DLD1 (cell line): ENCODE results near the gene HPGD.

Experiments used
- in situ Hi-C: cut with HindIII; loops from 2 replicates; pipeline ENCODE4 v1.10.0; 2017; ENCODE audit warnings: low sequenced_read_pairs

HPGD gene

DNA sequence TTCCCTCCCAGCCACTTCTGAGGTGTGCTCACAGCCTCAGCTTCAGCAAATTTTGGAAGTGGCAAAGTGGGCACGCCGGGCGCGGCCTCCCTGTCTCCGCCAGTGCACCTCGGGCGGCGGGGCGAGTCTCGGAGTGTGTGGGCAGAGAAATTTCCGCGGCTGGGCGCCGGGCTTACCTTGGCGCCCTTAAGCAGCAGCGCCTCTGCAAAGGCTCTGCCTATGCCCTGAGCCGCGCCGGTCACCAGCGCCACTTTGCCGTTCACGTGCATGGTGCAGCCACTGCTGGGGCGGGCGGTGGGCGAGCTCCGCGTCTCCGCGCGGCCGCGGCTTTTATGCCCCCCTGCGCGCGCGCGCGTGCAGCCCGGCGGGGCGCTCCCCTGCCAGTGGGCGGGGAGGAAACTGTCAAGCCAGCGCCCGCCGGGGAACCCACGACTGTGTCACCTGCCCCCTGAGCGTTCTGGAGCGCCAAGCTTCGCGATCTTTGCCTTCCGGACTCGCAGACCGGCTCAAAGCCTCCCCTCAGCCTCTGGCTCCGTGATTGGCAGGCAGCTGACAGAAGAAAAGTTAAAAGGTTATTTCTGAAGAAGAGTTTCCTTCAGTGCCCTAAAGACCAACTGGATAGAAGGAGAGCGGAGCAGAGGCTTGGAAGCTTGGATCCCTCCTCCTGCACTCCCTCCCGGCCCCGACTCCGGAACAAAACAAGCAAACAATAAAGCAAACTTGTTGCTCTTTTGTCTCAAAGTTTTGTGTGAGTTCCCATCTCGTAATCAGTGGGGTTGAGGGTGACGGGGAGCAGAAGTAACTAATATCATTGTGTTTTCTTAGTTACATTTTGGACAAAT lies at the start of gene HPGD:
Gene HPGD (minus strand): TSS at position 306 of the 842 bp plus-strand sequence. CDS start 37 bp downstream, at position 269.
- in situ Hi-C loops = no loop called here

DNA sequence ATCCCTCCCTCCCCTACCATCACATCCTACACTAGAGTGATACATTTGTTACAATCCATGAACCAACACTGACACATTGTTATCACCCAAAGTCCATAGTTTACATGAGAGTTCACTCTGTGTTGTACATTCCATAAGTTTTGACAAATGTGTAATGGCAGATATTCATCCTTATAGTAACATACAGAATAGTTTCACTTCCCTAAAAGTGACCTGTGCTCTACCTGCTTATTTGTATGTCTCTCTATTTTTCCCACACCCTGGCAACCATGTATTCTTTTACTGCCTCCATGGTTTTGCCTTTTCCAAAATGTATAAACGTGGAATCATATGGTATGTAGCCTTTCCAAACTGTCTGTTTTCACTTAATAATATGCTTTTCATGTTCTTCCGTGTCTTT lies 42.2 kb upstream of the HPGD start:
- in situ Hi-C loops = no loop called here

DNA sequence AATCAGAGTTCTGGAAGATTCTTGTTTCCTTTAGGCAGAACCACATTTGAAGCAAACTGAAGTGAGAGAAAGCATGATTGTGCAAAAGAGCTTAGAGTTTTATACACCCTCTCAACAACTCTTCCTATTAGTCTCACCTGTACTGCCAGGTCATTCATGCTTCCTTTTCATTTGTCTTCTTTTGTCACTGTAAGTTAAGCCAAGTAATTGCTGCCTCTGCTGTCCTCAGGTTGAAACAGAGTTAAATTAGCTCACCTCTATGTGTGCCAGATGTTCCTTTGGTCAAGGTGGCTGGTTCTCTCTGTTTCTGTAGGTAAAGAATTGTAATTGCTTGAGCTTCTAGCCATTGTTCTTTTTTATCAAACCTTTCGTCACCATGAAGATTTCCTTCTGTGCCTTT lies 41.1 kb upstream of the HPGD start:
- in situ Hi-C loops = no loop called here

DNA sequence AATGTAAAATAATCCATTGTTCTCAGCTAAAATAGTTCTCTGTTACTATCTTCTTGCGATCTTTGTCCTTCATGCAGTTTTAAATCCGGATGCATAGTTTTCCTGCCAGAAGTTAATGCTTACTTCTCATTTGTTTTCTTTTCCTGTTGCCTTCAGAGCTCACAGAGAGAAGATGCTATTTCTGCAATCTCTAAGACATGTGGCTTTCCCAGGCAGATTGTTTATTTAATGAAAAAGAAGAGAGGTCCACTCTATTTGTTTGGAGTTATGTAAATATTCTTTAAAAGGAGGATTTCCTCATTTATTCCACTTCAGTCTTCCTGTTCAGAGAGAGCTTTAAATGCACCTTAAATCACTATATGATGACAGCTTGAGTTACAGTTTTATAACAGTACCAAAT lies 39.3 kb upstream of the HPGD start:
- in situ Hi-C loops = no loop called here

DNA sequence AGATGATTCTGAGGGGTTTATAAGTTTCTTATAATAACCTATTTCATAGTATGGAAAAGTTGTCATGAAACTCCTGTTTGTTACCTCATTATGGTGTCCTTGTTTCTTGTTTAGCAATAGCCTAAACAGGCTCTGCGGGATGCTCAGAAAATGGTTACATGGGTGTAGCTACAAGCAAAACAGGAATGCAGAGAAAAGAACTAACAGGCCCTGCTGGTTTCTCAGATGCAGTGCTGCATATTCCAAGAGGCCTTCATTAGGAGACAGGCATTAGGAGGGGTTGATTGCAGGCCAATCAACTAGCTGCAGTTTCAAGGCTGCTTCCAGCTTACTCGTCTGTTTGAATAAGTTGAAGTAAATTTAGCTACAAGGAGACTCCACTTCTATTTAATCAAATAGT lies 37.6 kb upstream of the HPGD start:
- in situ Hi-C loops = loop anchor here (5.0 kb wide), 1 partner anchor 57 kb away; no protein-coding TSS in a partner anchor

DNA sequence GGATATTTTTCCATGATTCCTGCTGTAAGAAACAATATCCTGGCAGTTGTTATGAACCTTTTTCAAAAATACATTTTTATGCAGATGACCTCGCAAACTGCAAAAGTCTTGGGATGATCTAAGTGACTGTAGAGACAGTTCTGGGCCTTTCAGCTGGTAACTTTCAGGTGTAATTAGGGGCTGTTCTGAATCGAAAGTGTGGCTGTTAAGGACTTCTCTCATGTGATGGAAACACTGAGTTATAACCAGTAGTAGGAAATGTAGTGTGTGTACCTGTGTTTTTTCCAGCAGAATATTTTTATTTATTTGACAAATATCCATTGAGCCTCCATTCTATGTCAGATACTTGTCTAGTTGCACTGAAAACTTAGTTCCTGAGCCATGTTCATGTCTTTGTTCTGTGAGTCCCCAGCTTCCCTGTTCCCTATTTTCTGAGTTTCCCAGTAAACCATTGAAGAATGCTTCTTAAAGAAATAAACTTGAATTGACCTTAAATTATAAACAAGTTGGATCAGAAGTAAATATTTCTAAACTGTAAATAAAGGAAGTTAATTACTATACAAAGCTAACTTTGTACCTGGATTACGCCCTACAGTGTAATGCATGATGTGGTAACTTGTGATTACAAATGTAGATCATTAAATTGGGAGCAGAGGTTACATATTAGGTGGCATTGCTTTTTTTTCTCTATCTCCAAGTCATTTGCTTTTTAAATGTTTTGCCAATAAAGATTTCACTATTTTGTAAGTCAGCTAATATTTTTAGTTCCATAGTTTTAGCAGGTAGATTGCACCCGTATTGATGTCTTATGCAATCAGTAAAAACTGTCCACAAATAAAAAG lies 33.7 kb upstream of the HPGD start:
- in situ Hi-C loops = loop anchor here (5.0 kb wide), 1 partner anchor 61 kb away; no protein-coding TSS in a partner anchor

DNA sequence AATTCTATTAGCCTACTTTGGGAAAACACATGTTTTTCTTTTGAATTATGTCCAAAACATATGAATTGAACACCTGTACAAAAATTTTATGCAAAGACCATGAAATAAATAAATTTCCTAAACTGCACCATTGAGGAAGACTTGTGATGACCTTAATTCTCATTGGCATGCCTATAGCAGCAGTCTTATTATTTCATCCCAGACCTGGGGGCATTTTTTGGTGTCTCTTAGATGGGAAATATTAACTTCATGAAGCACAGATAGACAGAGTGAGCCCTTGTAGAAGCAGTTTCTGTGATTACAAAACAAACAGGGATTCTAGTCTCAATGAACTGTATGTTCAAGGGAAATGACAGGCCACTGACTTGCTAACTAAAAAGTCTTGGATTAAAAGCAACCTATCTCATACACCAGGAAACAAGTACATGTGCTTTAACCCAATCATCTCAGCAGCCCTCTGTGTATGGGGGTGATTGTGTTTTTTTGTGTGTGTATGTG lies 32.0 kb upstream of the HPGD start:
- in situ Hi-C loops = no loop called here

DNA sequence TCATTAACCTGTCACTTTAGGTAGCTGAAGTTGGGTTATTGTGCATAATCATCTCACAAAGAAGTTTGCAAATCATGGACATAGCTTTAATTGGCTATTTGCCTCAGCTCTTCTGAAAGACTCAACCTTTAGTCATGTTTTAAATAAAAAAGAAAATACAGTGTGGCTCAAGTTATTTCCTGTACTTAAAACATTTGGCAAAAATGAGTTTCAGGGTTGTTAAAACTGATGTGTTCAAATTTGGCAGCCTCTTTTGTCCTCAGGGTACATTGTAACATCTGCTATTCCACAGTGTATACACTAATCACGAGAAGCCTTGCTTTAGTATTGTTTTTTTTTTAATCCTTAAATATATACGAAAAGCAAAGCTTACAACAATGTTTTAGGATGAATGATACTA lies 31.5 kb upstream of the HPGD start:
- in situ Hi-C loops = no loop called here

DNA sequence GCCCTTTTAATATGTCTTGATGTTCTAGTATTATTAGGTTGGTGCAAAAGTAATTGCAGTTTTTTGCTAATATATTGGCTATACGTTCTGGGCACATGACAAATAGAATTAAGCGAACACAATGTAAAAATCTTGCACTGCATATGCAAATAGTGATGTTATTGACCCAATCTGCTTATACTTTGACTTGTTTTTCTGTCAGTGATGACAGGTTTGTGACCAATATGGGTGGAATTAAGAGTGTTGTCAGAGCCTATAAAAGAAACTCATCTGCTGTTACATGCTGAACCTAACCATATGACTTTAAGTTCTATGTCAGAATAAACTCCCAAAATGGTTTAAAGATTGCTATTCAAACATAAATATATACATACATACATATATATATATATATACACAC lies 30.7 kb upstream of the HPGD start:
- in situ Hi-C loops = no loop called here

DNA sequence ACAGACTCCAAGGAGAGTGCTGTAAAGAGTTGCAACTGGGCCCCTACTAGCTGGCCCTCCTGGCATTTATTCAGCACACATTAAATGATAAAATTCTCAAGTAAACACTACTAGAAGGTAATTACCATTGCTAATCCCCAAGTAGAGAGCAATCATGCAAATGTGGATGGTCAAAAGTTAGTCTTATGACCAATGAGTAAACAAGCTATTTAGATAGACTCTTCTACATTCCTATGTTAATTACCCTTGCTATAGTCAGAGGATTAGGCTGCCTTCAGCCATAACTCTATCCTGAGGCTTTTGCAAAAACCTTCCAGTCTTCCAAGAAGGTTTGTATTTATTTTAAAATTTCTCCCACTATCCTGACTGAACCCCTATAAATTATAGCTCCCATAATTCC lies 28.3 kb upstream of the HPGD start:
- in situ Hi-C loops = no loop called here

DNA sequence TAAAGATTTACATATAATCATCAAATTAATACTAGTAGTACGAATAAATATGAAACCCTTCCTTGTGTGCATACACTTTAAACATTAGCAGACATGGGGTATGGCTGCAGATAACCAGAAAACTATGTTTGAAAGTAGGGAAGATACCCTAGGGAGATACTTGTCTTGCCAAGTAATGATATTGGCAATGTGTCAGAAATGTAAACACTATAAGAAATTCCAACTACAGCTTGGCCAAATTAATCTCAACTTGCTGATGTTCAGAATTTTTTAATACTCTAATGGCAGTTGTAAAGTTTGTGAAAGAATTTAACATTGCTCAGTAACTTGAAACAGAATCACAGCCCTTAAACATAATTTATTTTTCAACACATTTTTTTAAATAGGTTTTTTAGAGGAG lies 27.4 kb upstream of the HPGD start:
- in situ Hi-C loops = no loop called here

DNA sequence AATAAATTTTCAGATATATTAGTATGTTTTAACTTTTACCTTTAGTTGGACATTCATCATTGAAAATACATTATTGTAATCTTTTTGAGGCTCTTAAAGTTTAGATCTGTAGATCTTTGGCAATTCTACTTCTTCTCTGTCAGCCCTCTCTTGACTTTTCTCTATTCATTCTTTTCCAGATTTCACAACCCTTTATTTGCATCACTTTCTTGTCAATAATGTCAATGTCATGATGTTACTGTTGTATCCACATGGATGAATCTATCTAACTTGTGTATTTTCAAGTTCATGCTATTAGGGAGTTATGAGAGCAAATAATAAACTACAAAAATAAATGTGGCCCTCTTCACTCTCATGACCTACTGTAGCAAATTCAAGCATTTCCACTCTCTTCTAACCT lies 23.0 kb upstream of the HPGD start:
- in situ Hi-C loops = no loop called here

DNA sequence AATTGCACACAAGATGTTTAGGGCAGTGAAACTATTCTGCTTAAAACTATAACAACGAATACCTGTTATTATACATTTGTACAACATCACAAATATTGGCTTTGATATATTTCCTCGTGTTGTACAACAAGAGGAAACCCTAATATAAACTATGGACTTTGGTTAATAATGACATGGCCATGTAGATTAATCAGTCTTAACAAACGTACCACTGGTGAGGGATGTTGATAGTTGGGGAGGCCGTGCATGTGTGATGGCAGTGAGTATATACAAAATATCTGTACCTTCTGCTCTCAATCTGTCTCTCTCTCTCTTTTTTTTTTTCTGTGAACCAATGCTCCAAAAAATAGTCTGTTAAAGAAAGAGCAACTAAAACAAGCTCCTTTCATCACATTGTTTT lies 22.2 kb upstream of the HPGD start:
- in situ Hi-C loops = no loop called here

DNA sequence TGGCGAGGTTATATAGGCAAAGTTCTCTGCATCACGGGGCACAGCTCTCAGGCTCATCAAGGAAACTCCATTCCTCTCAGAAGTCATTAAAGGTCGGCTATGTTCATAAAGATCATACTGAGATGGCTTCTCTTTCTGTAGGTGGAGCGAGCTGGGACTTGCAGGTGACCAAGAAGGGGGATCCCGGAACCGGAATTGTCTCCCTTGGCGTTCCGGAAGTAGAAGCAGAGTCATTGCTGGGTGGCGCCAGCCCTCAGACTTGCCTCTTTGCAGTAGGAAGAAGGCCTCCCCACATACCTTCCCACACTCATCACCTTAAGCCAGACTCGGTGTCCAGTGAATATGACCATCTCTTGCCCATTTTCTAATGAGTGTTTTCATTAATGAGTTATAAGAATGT lies 17.9 kb upstream of the HPGD start:
- in situ Hi-C loops = no loop called here

DNA sequence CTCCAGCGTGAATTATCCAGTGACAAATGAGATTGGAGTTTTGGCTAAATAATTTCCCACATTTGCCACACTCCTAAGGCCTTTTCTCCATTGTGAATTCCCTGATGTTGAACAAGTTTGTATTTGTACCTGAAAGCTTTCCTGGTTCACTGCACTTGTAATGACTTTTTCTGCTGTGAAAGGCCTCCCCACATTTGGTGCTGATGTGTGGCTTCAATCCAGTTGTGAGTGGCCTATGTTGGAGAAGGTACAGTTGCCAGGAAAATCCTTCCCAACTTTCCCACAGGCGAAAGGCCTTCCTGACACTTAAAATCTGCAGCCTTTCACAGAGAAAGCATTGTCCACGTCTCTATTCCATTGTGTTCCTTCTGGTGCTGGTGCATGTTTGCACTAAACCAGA lies 17.3 kb upstream of the HPGD start:
- in situ Hi-C loops = no loop called here

DNA sequence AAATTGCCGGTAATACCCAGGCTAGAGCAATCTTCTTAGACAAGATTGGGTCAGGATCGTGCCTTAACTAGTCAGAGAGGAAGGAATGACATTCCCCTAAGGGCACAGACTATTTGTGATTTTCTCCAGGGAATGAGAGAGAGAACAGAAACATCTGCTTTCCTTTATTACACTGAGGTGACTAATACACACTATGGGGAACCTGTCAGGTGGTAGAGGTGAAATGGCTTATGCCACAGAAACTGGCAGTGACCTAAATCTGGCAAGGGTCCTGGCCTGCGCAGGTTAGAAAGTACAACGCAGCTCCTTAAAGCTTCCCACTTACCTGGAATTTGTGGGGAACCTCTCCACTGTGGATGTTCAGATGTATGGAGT lies 16.6 kb upstream of the HPGD start:
- in situ Hi-C loops = no loop called here

DNA sequence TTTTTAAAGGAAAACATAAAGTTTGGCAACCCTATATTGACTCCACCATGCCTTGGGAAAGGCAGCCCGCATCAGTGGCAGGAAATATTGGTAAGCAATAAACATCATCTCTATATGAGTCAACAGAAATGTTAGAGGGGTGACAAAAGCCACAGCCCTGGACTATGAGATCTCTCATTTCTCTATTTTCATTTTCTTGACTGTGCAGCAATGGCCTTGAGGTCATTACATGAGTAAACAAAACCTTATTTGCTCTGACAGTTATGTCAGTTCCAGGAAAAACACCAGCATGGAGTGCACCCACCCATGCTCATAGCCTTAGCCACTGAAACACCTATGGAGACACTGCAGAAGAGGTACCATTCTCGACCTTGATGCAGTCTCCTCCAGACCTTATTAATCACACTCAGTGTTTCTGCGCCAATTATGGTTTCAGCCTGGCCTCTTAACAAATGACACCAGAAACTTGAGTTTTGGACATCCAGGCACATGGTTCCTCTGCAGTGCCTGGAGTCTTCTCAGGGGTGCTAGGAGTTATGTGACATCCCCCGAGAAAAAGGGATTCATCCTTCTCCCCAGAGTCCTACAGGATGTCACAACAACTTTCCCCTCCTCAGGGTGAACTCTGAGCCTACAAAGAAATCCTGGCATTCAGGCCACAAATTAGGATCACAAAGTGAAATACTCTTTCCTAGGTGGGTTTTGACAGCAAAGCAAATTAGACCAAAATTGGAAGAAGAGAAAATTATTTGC lies 16.0 kb upstream of the HPGD start:
- in situ Hi-C loops = no loop called here

DNA sequence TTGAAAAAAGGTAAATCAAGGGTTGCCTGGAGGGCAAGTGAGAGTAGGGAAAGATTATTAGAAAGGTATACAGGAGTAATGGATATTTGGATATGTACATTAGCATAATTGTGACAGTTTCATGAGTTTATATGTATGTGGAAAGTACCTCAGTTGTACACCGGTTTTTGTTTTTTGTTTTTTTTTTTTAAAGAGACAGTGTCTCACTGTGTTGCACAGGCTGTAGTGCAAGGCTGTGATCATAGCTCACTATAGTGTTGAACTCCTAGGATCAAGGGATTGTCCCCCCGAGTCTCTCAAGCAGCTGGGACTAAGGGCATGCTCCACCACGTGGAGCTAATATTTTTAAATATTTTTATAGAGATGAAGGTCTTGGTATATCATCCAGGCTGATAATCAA lies 15.3 kb upstream of the HPGD start:
- in situ Hi-C loops = no loop called here

DNA sequence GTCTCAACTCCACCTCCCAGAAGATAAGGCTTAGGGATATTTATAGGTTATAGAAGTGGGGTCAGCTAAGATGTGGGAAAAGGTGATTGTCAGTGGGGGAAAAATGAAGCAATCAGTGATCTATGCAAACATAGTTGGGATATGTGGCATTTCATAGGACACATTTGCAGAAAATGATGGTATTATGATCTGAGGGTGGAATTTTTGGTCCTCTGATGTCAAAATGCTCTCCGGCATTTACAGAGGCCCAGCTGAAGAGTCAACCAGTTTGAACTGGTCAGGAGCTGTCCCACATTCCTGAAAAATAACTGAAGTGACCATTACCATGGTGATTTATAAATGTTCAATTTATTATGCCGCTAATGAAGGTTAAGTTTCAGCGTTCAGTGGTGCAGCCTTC lies 12.2 kb upstream of the HPGD start:
- in situ Hi-C loops = no loop called here

DNA sequence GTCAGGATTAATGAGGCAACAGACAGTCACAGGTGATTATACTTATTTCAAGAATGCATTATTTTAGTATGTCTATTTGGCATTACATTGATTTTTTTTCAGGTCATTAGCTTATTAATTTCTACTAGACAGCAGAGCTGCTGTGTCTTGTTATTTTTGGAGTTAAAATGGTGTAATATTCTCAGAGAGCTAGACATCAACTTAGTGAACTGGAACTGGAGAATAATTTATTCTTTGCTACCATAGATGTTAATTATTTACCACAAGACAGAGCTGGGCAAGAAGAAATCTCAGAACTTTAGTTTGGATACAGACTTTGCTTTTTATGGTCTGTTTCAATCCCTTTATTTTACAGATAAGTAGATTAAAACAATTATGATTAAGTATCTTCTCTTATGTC lies 10.2 kb upstream of the HPGD start:
- in situ Hi-C loops = no loop called here

DNA sequence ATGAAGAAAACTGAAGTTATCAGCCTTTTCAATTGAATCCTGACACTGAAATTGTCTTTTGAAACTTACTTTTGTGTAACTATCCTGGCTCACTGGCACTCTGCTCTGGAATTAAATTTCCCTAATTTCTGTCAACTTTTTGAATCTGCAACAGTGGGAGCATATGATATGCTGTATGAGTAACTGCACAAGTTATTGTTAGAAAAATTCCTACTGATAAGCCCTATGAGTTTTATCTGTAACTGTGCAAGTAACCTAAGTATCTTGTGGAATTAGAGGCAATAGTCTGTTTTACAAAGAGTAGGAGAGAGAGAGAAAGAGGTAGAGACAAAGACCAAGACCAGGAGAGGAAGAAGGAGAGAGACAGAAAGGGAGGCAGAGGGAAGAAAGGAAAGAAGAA lies 9.2 kb upstream of the HPGD start:
- in situ Hi-C loops = no loop called here
